NCI-H460 (cell line): ENCODE measurements around the gene OCA2. TPM values are rescaled to one million over a fixed set of nuclear protein-coding genes. Genes with fewer than 3 reads are reported as not detected.

Source experiments
- DNase-seq: peaks from one replicate; pipeline ENCODE4 v3.0.0-alpha.2; 2016; ENCODE audit warnings: low read depth; ENCODE audit errors: extremely low read depth
- total RNA-seq: library from RNA; depleted of rRNA; stranded (reverse); fragments of >200 nt; shearing (Covaris generic); gene quantifications from 2 replicates; pipeline ENCODE4 v1.2.3, GENCODE V29; 2014

OCA2 gene
- total RNA-seq, 1 experiment from 2014 or later = 0.40 TPM

GRCh38 chr15:28105793-28106192 lies 6.7 kb upstream of the OCA2 start:
- DNase-seq = no peak

DNA sequence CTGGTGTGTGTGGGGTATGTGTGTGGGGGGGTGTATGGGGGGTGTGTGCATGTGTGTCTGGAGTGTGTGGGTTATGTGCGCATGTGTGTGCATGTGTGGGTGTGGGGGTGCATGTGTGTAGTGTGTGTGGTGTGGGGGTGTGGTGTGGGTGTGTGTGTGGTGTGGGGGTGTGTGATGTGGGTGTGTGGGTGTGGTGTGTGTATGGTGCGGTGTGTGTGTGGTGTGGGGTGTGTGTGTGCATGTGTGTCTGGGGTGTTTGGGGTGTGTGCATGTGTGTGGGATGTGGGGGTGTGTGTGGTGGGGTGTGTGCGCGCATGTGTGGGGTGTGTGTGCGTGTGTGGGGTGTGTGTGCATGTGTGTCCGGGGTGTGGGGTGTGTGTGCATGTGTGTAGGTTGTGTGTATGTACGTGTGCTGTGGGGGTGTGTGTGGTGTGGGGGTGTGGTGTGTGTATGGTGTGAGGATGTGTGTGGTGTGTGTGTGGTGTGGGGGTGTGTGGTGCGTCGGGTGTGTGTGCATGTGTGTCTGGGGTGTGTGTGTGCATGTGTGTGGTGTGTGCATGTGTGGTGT lies 6.2 kb upstream of the OCA2 start:
- no peak for DNase-seq

- no peak for DNase-seq
Measured at GRCh38 chr15:28104326-28104725, 5.2 kb upstream of the OCA2 start.

DNA sequence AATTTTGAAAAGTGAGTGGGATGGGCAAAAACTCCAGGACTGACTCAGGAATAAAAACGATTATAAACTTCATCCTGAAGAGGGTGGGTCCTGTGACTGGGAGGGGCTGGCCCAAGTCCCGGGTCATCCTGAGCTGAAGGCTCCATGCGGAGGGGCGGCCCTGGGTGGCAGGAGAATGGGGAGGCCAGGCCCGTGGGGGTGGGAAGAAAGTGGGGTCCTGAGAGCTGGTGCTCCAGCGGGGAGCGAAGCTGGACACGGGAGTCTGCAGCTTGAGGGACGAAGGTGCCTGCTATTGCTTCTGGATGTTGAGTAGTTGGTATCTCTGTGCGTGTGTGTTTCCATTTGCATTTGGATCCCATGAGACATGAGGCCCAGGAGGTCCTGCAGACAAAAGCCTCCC lies 4.7 kb upstream of the OCA2 start:
- DNase-seq = no peak

- DNase-seq = no peak
Measured at GRCh38 chr15:28101983-28102441, 2.9 kb upstream of the OCA2 start.

DNA sequence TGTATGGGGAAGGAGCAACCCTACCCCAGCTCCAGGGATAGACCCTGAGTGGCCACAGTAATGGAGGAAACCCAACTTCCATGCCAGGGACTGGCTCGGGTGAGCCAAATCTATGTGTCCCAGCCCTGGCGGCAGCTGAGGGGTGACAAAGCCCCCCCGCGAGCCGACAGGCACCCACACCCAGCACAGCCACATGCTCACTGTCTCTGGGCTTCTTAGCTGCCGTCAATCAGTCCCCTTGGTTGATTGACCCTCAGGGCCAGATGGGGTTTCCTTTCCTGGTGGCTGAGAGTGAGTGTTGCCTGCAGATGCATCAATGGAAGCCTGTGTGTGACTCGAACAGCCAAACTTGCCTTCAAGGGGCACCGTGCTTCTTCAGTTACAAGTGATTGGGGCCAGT lies 2.1 kb upstream of the OCA2 start:
- no peak for DNase-seq

DNA sequence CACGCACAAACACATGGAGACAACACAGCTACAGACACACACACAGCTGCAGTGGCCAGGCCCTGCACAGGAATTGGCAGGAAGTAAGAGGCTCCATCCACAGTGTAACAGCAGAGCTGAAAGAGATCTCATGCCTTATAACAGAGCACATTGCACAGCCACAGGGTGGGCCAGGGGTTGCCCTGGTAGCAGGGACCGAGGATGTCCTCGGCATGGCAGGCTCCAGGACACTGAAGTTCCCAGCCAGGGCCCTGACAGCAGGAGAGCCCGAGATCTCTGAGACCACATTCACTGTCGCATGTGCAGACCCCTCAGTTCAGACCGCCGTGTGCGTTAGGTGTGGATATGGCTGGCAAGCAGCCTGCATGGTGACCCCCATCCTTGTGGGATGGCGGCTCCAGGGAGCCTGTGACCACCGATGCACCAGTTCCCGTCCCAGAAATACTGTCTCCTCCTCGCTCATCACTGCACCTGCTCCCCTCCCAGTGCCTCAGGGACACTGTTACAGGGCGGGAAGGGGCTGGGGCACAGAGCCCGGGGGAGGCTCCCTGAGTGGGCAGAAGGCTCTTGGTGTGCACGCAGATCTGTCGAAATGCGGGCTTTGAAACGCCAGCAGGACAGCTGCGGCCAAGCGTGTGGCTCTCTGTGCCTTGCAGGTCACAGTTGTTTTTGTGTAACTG lies 1.5 kb upstream of the OCA2 start:
- no peak for DNase-seq

GRCh38 chr15:28099555-28100140 lies 533 bp upstream of the OCA2 start:
- no peak for DNase-seq

DNA sequence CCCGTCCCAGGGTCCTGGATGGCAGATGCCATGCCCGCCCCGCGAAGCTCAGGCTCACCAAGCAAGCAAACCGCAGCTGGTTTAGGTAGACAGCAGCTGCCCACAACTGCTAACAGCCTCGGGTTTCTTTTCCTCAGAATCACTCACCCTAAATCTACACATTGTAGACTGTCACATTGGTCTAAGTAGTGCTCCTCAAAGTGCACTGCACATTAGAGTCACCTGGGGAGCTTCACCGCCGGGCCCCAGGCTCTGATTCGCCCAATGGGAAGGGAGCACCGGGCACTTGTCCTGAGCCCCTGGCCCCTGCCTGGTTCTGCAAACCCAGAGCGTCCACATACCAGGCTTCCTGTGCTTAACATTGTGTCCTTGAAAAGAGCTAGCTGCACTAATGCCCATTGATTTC lies 752 bp downstream of the OCA2 start:
- DNase-seq = no peak

- no peak for DNase-seq
Measured at GRCh38 chr15:28097656-28098359, 1.3 kb downstream of the OCA2 start.

- DNase-seq = no peak
Measured at GRCh38 chr15:28096670-28097431, 2.3 kb downstream of the OCA2 start.

DNA sequence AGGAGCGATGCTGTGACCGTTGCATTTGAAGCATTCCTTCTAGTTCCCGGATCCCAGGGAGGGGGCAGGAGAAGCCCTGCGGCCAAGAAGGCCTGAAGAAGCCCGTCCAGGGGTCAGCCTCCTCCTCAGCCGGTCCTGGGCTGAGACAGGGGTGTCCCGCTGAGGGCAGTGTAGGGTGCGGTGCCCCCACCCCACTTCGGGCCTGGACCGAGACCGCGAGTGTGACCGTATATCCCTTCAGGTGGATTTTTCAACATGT lies 2.8 kb downstream of the OCA2 start:
- no peak for DNase-seq

- no peak for DNase-seq
Measured at GRCh38 chr15:28094732-28095521, 4.2 kb downstream of the OCA2 start.

DNA sequence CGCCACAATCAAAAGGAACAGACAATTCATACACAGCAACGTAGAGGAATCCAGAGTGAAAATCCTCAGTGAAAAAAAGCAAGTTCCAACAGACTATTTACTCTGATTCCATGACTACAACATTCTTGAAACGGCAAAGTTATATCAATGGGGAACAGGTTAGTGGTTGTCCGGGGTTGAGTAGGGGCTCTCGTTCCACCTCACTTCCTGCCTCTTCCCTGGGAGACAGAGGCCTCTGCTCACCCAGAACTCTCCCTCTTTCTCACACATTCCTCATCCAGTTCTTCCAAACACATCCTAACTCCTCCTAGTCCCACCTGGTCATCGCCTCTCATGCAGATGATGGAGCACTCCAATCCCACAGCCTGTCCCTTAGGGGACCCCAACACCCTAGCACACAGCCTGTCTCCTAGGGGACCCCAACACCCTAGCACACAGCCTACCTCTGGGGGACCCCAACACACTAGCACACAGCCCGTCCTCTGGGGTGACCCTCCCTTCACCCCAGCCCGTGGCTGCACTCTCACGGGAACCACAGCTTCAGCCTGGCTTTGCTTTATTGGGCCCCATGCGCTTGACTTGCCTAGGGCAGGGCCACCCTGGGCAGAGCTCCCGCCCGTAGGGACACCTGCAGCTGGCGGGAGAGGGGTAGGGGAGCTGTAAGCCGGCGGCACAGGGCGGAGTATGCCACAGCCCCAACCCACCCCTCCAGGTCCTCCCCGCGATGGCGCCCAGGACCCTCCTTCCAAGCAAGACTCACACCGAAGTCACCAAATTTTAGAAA lies 5.2 kb downstream of the OCA2 start:
- DNase-seq = no peak

DNA sequence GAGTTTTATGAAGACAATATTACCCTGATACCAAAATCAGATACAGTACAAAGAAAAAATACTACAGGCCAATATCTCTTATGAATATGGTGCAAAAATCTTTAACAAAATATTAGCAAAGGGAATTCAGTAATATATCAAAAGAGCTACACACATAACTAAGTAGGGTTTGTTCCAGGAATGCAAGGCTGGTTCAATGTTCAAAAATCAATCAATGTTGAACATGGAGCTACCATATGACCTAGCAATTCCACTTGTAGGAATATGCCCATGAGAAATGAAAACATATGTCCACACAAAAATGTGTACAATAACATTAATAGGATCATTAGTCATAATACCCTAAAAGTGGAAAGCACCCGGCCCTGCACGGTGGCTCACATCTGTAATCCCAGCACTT lies 7.8 kb downstream of the OCA2 start:
- no peak for DNase-seq

GRCh38 chr15:28086175-28086703 lies 12.9 kb downstream of the OCA2 start:
- DNase-seq = peak; percentile 68

GRCh38 chr15:28085489-28086174 lies 13.5 kb downstream of the OCA2 start:
- no peak for DNase-seq

DNA sequence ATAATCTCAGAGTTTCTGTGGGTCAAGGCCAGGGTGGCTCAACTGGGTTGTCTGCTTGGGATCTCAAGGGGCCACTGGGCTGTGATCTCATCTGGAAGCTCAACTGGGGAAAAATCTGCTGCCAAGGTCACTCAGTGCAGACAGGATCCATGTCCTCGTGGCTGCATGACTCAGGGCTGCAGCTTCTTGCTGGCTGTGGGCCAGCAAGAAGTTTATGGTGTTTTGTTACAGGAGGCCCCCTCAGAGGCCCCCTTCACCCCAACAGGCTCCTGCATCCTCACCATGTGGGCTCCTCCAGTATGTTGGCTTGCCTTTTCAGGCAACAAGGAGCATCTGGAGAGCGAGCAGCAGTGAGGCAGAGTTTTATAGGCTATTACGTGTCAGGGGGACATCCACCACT lies 14.6 kb downstream of the OCA2 start:
- DNase-seq = no peak
